DOHH2 (cell line): ENCODE results near the gene OR5B21.

Experiments
- EZH2phosphoT487 ChIP-seq: fragments of 200-600 bp; sonication (generic); IDR thresholded peaks from 2 replicates; pipeline ENCODE4 v1.6.1; 2017; ENCODE audit warnings: borderline replicate concordance, mild to moderate bottlenecking, antibody characterized with exemption, low read length, moderate library complexity, mixed read lengths
- TF ChIP-seq, protein P1 (sequence below): fragments of 200-600 bp; sonication (generic); IDR thresholded peaks from one replicate; pipeline ENCODE4 v1.5.1; 2014; ENCODE audit warnings: antibody characterized with exemption, mild to moderate bottlenecking, low read depth, low read length; ENCODE audit not compliant: poor library complexity, severe bottlenecking

DNA sequence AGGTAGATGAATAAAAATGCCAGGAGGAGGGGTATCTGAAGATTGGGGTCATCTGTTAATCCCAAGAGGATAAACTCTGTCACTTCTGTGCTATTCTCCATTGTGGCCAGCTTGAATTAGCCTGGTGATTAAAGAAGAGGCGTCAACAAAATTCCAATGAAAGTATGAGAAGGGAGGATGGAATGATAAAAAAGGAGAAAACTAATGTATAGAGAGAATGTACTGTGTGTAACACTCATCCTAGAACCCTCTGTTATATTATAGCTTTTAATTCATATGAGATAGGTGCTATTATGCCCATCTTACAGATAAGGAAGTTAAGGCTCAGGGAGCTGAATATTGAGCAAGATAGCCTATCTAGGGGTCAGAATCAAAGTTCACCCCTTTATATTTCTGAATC, at the start of gene OR5B21:
- TF ChIP-seq, protein P1, sequence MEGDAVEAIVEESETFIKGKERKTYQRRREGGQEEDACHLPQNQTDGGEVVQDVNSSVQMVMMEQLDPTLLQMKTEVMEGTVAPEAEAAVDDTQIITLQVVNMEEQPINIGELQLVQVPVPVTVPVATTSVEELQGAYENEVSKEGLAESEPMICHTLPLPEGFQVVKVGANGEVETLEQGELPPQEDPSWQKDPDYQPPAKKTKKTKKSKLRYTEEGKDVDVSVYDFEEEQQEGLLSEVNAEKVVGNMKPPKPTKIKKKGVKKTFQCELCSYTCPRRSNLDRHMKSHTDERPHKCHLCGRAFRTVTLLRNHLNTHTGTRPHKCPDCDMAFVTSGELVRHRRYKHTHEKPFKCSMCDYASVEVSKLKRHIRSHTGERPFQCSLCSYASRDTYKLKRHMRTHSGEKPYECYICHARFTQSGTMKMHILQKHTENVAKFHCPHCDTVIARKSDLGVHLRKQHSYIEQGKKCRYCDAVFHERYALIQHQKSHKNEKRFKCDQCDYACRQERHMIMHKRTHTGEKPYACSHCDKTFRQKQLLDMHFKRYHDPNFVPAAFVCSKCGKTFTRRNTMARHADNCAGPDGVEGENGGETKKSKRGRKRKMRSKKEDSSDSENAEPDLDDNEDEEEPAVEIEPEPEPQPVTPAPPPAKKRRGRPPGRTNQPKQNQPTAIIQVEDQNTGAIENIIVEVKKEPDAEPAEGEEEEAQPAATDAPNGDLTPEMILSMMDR, result no peak
- no peak for TF ChIP-seq EZH2phosphoT487
